ENCODE data around the gene FARP2. TPM values are rescaled to one million over a fixed set of nuclear protein-coding genes. Genes with fewer than 3 reads are reported as not detected.

Gene FARP2
- total and polyA plus RNA-seq, 11 donors: 7.9 to 31.8 (median 20.1) TPM

- intact Hi-C loops (cut with DNase I): loop anchor here in 4 of 10 donors (10.0 kb wide), 2 partner anchors 115 to 235 kb away; partner anchors contain the start of gene D2HGDH (in 1 of the 4)
- no peak for TF ChIP-seq POLR2A (IDR thresholded peaks at IDR 0.05)
- Histone ChIP-seq H3K27me3 (no peaks in the 10 kb centered on the region), H3K9me3 (no peaks in the 10 kb centered on the region), H3K27ac (no peak overlapping the region), H3K36me3 (peaks cover 2 to 72% (median 53%) of the 10 kb centered on the region in 9 donors), H3K4me3 (no peak overlapping the region), H3K4me1 (peaks cover 0 to 12% (median 0%) of the 10 kb centered on the region in 12 donors)
- 93 to 95% (median 94%) methylated on average over 10 of the region's 10 CpGs for WGBS, 4 donors
- DNase-seq (no peak), ATAC-seq (no peak)
These were observed 143.9 kb downstream of the FARP2 start for GRCh38 chr2:241500016-241500415.

GRCh38 chr2:241500431-241500975, 144.4 kb downstream of the FARP2 start:
- Histone ChIP-seq H3K27ac (no peak overlapping the region), H3K36me3 (peaks cover 2 to 68% (median 48%) of the 10 kb centered on the region in 9 donors), H3K9me3 (no peaks in the 10 kb centered on the region), H3K4me3 (no peak overlapping the region), H3K4me1 (peaks cover 0 to 17% (median 4%) of the 10 kb centered on the region in 12 donors), H3K27me3 (no peaks in the 10 kb centered on the region)
- WGBS, 4 donors: 85 to 91% (median 87%) methylated on average over 8 to 12 of the region's 12 CpGs
- intact Hi-C loops (cut with DNase I): loop anchor here in 4 of 10 donors (10.0 kb wide), 2 partner anchors 114 to 234 kb away; partner anchors contain the start of gene D2HGDH (in 1 of the 4)
- ATAC-seq (no peak), DNase-seq (no peak)
- TF ChIP-seq POLR2A (IDR thresholded peaks at IDR 0.05) (no peak), CTCF (IDR thresholded peaks at IDR 0.05) (no peak)

- H3K27me3 ChIP-seq: no peaks in the 10 kb centered on the region
These were observed 145.0 kb downstream of the FARP2 start for GRCh38 chr2:241501099-241501541.

GRCh38 chr2:241501551-241501950, 145.5 kb downstream of the FARP2 start:
- H3K27ac ChIP-seq: no peak overlapping the region

More at GRCh38 chr2:241501099-241501541, 145.0 kb downstream of the FARP2 start:
- Histone ChIP-seq H3K4me1 (peaks cover 2 to 23% (median 10%) of the 10 kb centered on the region in 12 donors), H3K9me3 (no peaks in the 10 kb centered on the region), H3K36me3 (peaks cover 0 to 61% (median 42%) of the 10 kb centered on the region in 9 donors), H3K4me3 (no peak overlapping the region), H3K27ac (no peak overlapping the region)
- intact Hi-C loops (cut with DNase I): loop anchor here in 4 of 10 donors (10.0 kb wide), 2 partner anchors 114 to 234 kb away; partner anchors contain the start of gene D2HGDH (in 1 of the 4)
- WGBS, 4 donors: 90 to 98% (median 92%) methylated on average over 5 to 12 of the region's 12 CpGs
- DNase-seq (no peak), ATAC-seq (no peak)
- TF ChIP-seq CTCF (IDR thresholded peaks at IDR 0.05): no peak
- no peak for TF ChIP-seq POLR2A (IDR thresholded peaks at IDR 0.05)

More at GRCh38 chr2:241501551-241501950, 145.5 kb downstream of the FARP2 start:
- DNase-seq: no peak
- intact Hi-C loops (cut with DNase I): loop anchor here in 4 of 10 donors (10.0 kb wide), 2 partner anchors 113 to 233 kb away; partner anchors contain the start of gene D2HGDH (in 1 of the 4)
- no peak overlapping the region for H3K4me3 ChIP-seq
- TF ChIP-seq POLR2A (IDR thresholded peaks at IDR 0.05) (no peak), CTCF (IDR thresholded peaks at IDR 0.05) (no peak)
- peaks cover 6 to 27% (median 14%) of the 10 kb centered on the region in 12 donors for H3K4me1 ChIP-seq
- no peaks in the 10 kb centered on the region for H3K9me3 ChIP-seq
- no peak for ATAC-seq
- WGBS, 4 donors: 90 to 95% (median 95%) methylated on average over 17 of the region's 17 CpGs
- H3K36me3 ChIP-seq: peaks cover 0 to 57% (median 38%) of the 10 kb centered on the region in 9 donors
- H3K27me3 ChIP-seq: no peaks in the 10 kb centered on the region

All from heart left ventricle (tissue), 16 donors.